A549 (cell line): ENCODE data around the gene DOK1. TPM values are rescaled to one million over a fixed set of nuclear protein-coding genes. Genes with fewer than 3 reads are reported as not detected.

Experiments
- ATAC-seq, 2 experiments: fragments of 200-7000 bp in 1 of 2; fragments of >200 bp in 1 of 2; cut with Nextera tagmentation in 1 of 2; cut with Tn5 transposase in 1 of 2; 3 replicates each; pipeline versions ENCODE4 v1.8.0 to v1.9.1; 2018 to 2020; ENCODE audit warnings: mild to moderate bottlenecking in 1 of 2, moderate library complexity in 1 of 2
- CTCF ChIA-PET: fragments of 300-600 bp; sonication (Branson Sonifier 250); formaldehyde crosslinking; extraction: SDS; loops from one replicate; lab custom pipeline; 2021; ENCODE audit warnings: antibody characterized with exemption, inconsistent platforms; lab: Yijun Ruan, JAX
- POLR2A ChIA-PET: fragments of 350-600 bp; formaldehyde crosslinking; extraction: SDS; loops from one replicate; lab custom pipeline; 2021; ENCODE audit warnings: antibody characterized with exemption, inconsistent platforms; lab: Yijun Ruan, JAX
- DNase-seq, 2 experiments: peaks; one replicate each; pipeline versions ENCODE4 v3.0.0 to v3.0.0-alpha.2; 2011 to 2016; ENCODE audit warnings: low read depth in 1 of 2, low spot score in 1 of 2
- FAIRE-seq: peaks from 2 replicates; lab custom pipeline; 2011; peaks lifted over from hg19 to GRCh38; lab: Jason Lieb, UNC
- H3K27ac ChIP-seq, 2 experiments: fragments of >200 bp; sonication (Bioruptor Twin); formaldehyde crosslinking; 3 replicates each; pipeline ENCODE4 v1.5.1; 2016 to 2017
- H3K4me1 ChIP-seq: fragments of >200 bp; sonication (Bioruptor Twin); formaldehyde crosslinking; 3 replicates; pipeline ENCODE4 v1.6.1; 2016
- H3K4me2 ChIP-seq: fragments of >200 bp; sonication (Bioruptor Twin); formaldehyde crosslinking; 3 replicates; pipeline ENCODE4 v1.6.1; 2016
- H3K4me3 ChIP-seq: fragments of >200 bp; sonication (Bioruptor Twin); formaldehyde crosslinking; 3 replicates; pipeline ENCODE4 v1.5.1; 2016
- H3K9me3 ChIP-seq: fragments of >200 bp; sonication (Bioruptor Twin); formaldehyde crosslinking; 3 replicates; pipeline ENCODE4 v1.6.1; 2016
- ATOH8 ChIP-seq: fragments of 250-450 bp; sonication (Bioruptor Pico); IDR thresholded peaks from 2 replicates; pipeline ENCODE4 v1.5.0; 2020; ENCODE audit warnings: low read depth, mild to moderate bottlenecking, moderate library complexity
- BHLHE40 ChIP-seq: IDR thresholded peaks from 2 replicates; pipeline ENCODE4 v1.6.1; 2012; ENCODE audit warnings: low read depth, low read length, inconsistent platforms
- CTCF ChIP-seq: fragments of >200 bp; sonication (Bioruptor Twin); formaldehyde crosslinking; IDR thresholded peaks from 3 replicates; pipeline ENCODE4 v1.5.1; 2016
- E2F6 ChIP-seq: IDR thresholded peaks from 2 replicates; pipeline ENCODE4 v1.6.1; 2012; ENCODE audit warnings: low read depth, borderline replicate concordance
- EHF ChIP-seq: fragments of 250-450 bp; sonication (Bioruptor Pico); IDR thresholded peaks from 2 replicates; pipeline ENCODE4 v1.5.0; 2020; ENCODE audit warnings: mild to moderate bottlenecking
- ELK1 ChIP-seq: fragments of 150-350 bp; IDR thresholded peaks from 2 replicates; pipeline ENCODE4 v1.6.1; 2014; ENCODE audit warnings: low read depth, mild to moderate bottlenecking, low read length
- FOSL2 ChIP-seq, 2 experiments: fragments of 450-650 bp in 1 of 2; fragments of >200 bp in 1 of 2; sonication (Bioruptor Twin) in 1 of 2; formaldehyde crosslinking; IDR thresholded peaks; 2 replicates each; pipeline versions ENCODE4 v1.5.0 to v1.6.1; 2016 to 2020; ENCODE audit warnings: mild to moderate bottlenecking in 1 of 2, moderate library complexity in 1 of 2
- FOXS1 ChIP-seq: fragments of 250-450 bp; sonication (Bioruptor Pico); IDR thresholded peaks from 2 replicates; pipeline ENCODE4 v1.5.0; 2020; ENCODE audit warnings: mild to moderate bottlenecking, moderate library complexity
- GATA3 ChIP-seq: IDR thresholded peaks from 2 replicates; pipeline ENCODE4 v1.6.1; 2012; ENCODE audit warnings: borderline replicate concordance
- HMGXB4 ChIP-seq: fragments of 250-450 bp; sonication (Bioruptor Pico); IDR thresholded peaks from 2 replicates; pipeline ENCODE4 v1.5.0; 2021; ENCODE audit warnings: mild to moderate bottlenecking, moderate library complexity, borderline replicate concordance
- HOXB13 ChIP-seq: fragments of 250-450 bp; sonication (Bioruptor Pico); IDR thresholded peaks from 2 replicates; pipeline ENCODE4 v1.5.0; 2020; ENCODE audit warnings: low read depth, mild to moderate bottlenecking, moderate library complexity
- MAFK ChIP-seq: fragments of 450-650 bp; IDR thresholded peaks from 2 replicates; pipeline ENCODE4 v1.6.1; 2014; ENCODE audit not compliant: partially characterized antibody
- MAX ChIP-seq: IDR thresholded peaks from 2 replicates; pipeline ENCODE4 v1.6.1; 2012
- PHF8 ChIP-seq: fragments of 200-600 bp; sonication (generic); IDR thresholded peaks from 2 replicates; pipeline ENCODE4 v1.6.1; 2016; ENCODE audit warnings: low read depth, mild to moderate bottlenecking, antibody characterized with exemption, moderate library complexity, borderline replicate concordance
- POLR2A ChIP-seq: IDR thresholded peaks from 2 replicates; pipeline ENCODE4 v1.6.1; 2012; ENCODE audit warnings: mild to moderate bottlenecking, low read length
- RAD21 ChIP-seq, 2 experiments: fragments of >200 bp in 1 of 2; sonication (Bioruptor Twin) in 1 of 2; formaldehyde crosslinking in 1 of 2; IDR thresholded peaks in 1 of 2; conservative IDR thresholded peaks in 1 of 2; 2 replicates in 1 of 2; 3 replicates in 1 of 2; pipeline ENCODE4 v1.6.1; 2012 to 2018; ENCODE audit warnings: inconsistent platforms in 1 of 2
- RFX5 ChIP-seq: fragments of 450-650 bp; IDR thresholded peaks from 2 replicates; pipeline ENCODE4 v1.7.1; 2014; ENCODE audit warnings: antibody characterized with exemption, mild to moderate bottlenecking, moderate library complexity
- ZFP36 ChIP-seq: fragments of 450-650 bp; IDR thresholded peaks from 2 replicates; pipeline ENCODE4 v1.6.1; 2014; ENCODE audit warnings: borderline replicate concordance; ENCODE audit not compliant: partially characterized antibody
- ZNF302 ChIP-seq: fragments of 250-450 bp; sonication (Bioruptor Pico); IDR thresholded peaks from 2 replicates; pipeline ENCODE4 v1.9.0; 2021; ENCODE audit warnings: inconsistent platforms, mild to moderate bottlenecking, moderate library complexity
- WGBS: methylation state at CpG from one replicate; pipeline ENCODE4 v1.1.6; 2017; ENCODE audit errors: missing lambda C conversion rate; 5-methylcytosine and 5-hydroxymethylcytosine counted together
- polyA plus RNA-seq, 4 experiments: library from polyadenylated mRNA; depleted of rRNA in 3 of 4; stranded (reverse); fragments of >200 nt; fragmentation: RNase III in 1 of 4; extraction: RNeasy Plus Mini Kit Qiagen cat#74134 plus additional on column Dnase treatment in 1 of 4; gene quantifications; 2 replicates in 3 of 4; 3 replicates in 1 of 4; pipeline ENCODE4 v1.2.3, GENCODE V29; 2011 to 2017

Gene DOK1
- polyA plus RNA-seq, 2 of the 4 experiments (the other 2 are of a cell fraction) = 4.0 to 5.0 TPM

- DNase-seq = no peak
- Histone ChIP-seq H3K27ac (no peak overlapping the region), H3K4me2 (no peak overlapping the region), H3K4me3 (no peak overlapping the region)
- no peak for ATAC-seq
- CTCF ChIA-PET = interaction anchor here (7.8 kb wide), 1 partner anchor 10 kb away, joined by 73 read pairs; no protein-coding TSS in a partner anchor
- no peak for FAIRE-seq
- TF ChIP-seq EHF (no peak), HMGXB4 (CRISPR knock-in tag) (no peak), ATOH8 (CRISPR knock-in tag) (no peak), ELK1 (no peak), POLR2A (no peak), HOXB13 (CRISPR knock-in tag) (no peak), BHLHE40 (no peak), MAX (no peak), MAFK (no peak), PHF8 (no peak), ZFP36 (no peak), ZNF302 (CRISPR knock-in tag) (no peak), GATA3 (no peak), RFX5 (no peak), FOSL2 (IDR thresholded peaks at IDR 0.05) (no peak), FOSL2 (CRISPR knock-in tag; IDR thresholded peaks at IDR 0.05) (no peak)
- TF ChIP-seq, all 56 proteins: peak for 0
- Histone ChIP-seq H3K9me3 (no peaks in the 10 kb centered on the region), H3K4me1 (no peaks in the 10 kb centered on the region)
- 66% methylated on average over 1 of the region's 1 CpG for WGBS
- POLR2A ChIA-PET = no interaction called here
Observed at GRCh38 chr2:74597410-74597809, 42.9 kb downstream of the DOK1 start.

GRCh38 chr2:74599676-74600075 lies 45.2 kb downstream of the DOK1 start:
- H3K9me3 ChIP-seq = no peaks in the 10 kb centered on the region
- H3K4me3 ChIP-seq = no peak overlapping the region
- FAIRE-seq (no peak), DNase-seq (no peak), ATAC-seq (no peak)
- no peak overlapping the region for H3K27ac ChIP-seq
- no peak overlapping the region for H3K4me2 ChIP-seq
- 29% methylated on average over 3 of the region's 3 CpGs for WGBS
- CTCF ChIA-PET = interaction anchor here (7.8 kb wide), 1 partner anchor 12 kb away, joined by 73 read pairs; no protein-coding TSS in a partner anchor
- no peak for TF ChIP-seq CTCF
- TF ChIP-seq ELK1 = no peak
- no peak for TF ChIP-seq E2F6
- TF ChIP-seq PHF8 = no peak
- TF ChIP-seq MAX = no peak
- no peak for TF ChIP-seq FOXS1 (CRISPR knock-in tag)
- TF ChIP-seq RAD21 (conservative IDR thresholded peaks at IDR 0.05 in 1 of 2, IDR thresholded peaks at IDR 0.05 in 1 of 2) = no peak
- POLR2A ChIA-PET = no interaction called here
- H3K4me1 ChIP-seq = no peaks in the 10 kb centered on the region
